Mesenchymal stem cell (in vitro differentiated cells and primary cell): ENCODE measurements around the gene GCDH.

Experiments used
- DNase-seq: peaks from one replicate; pipeline ENCODE4 v3.0.0-alpha.2; 2013
- H2AFZ ChIP-seq: one replicate; pipeline ENCODE4 v1.6.1; 2013; ENCODE audit warnings: low read depth, mild to moderate bottlenecking, control low read depth, inconsistent platforms, low read length, moderate library complexity
- H2AK5ac ChIP-seq: 2 replicates; pipeline ENCODE4 v1.6.1; 2013; ENCODE audit warnings: low read length, moderate library complexity, mild to moderate bottlenecking, inconsistent platforms; ENCODE audit not compliant: severe bottlenecking
- H2BK120ac ChIP-seq: one replicate; pipeline ENCODE4 v1.6.1; 2013; ENCODE audit warnings: low read depth, mild to moderate bottlenecking, inconsistent platforms, low read length, moderate library complexity
- H2BK12ac ChIP-seq, 2 experiments: one replicate each; pipeline ENCODE4 v1.6.1; 2013; ENCODE audit warnings: inconsistent platforms in 2 of 2, low read length in 2 of 2, mild to moderate bottlenecking in 2 of 2, moderate library complexity in 2 of 2, control low read depth in 1 of 2
- H2BK15ac ChIP-seq: one replicate; pipeline ENCODE4 v1.6.1; 2013; ENCODE audit warnings: mild to moderate bottlenecking, low read depth, inconsistent platforms; ENCODE audit not compliant: poor library complexity, severe bottlenecking
- H2BK5ac ChIP-seq: 2 replicates; pipeline ENCODE4 v1.6.1; 2013; ENCODE audit warnings: low read depth, mild to moderate bottlenecking, low read length, control low read depth, inconsistent platforms; ENCODE audit not compliant: poor library complexity, severe bottlenecking
- H3K14ac ChIP-seq, 2 experiments: one replicate each; pipeline ENCODE4 v1.6.1; 2013; ENCODE audit warnings: inconsistent platforms in 2 of 2, low read length in 2 of 2, control low read depth in 1 of 2, mild to moderate bottlenecking in 1 of 2, moderate library complexity in 1 of 2
- H3K18ac ChIP-seq, 2 experiments: one replicate each; pipeline ENCODE4 v1.6.1; 2013; ENCODE audit warnings: inconsistent platforms in 2 of 2, low read length in 2 of 2, control low read depth in 1 of 2, low read depth in 1 of 2, mild to moderate bottlenecking in 1 of 2
- H3K23ac ChIP-seq, 2 experiments: one replicate each; pipeline ENCODE4 v1.6.1; 2013; ENCODE audit warnings: inconsistent platforms in 2 of 2, low read length in 2 of 2, mild to moderate bottlenecking in 2 of 2, moderate library complexity in 2 of 2, control low read depth in 1 of 2
- H3K27ac ChIP-seq: 2 replicates; pipeline ENCODE4 v1.5.1; 2013; ENCODE audit warnings: mild to moderate bottlenecking, moderate library complexity, low read length, control low read depth, inconsistent platforms; ENCODE audit not compliant: poor library complexity, severe bottlenecking
- H3K27me3 ChIP-seq, 2 experiments: 2 replicates each; pipeline versions ENCODE4 v1.6.1 to v1.7.0; 2013; ENCODE audit warnings: low read length in 2 of 2, mild to moderate bottlenecking in 2 of 2, moderate library complexity in 2 of 2, control low read depth in 1 of 2, inconsistent platforms in 1 of 2; ENCODE audit not compliant: control insufficient read depth in 1 of 2, insufficient read depth in 1 of 2
- H3K36me3 ChIP-seq, 2 experiments: 2 replicates each; pipeline versions ENCODE4 v1.6.1 to v1.7.0; 2013; ENCODE audit warnings: low read length in 2 of 2, control low read depth in 1 of 2, inconsistent platforms in 1 of 2, low read depth in 1 of 2, mild to moderate bottlenecking in 1 of 2; ENCODE audit not compliant: insufficient read depth in 2 of 2, control insufficient read depth in 1 of 2
- H3K4ac ChIP-seq, 2 experiments: one replicate each; pipeline ENCODE4 v1.6.1; 2013; ENCODE audit warnings: inconsistent platforms in 2 of 2, low read length in 2 of 2, mild to moderate bottlenecking in 2 of 2, moderate library complexity in 2 of 2, control low read depth in 1 of 2, low read depth in 1 of 2
- H3K4me1 ChIP-seq: 2 replicates; pipeline ENCODE4 v1.6.1; 2013; ENCODE audit warnings: low read depth, low read length, control low read depth; ENCODE audit not compliant: control insufficient read depth, insufficient read depth
- H3K4me2 ChIP-seq: 2 replicates; pipeline ENCODE4 v1.6.1; 2013; ENCODE audit warnings: low read length, mild to moderate bottlenecking, inconsistent platforms; ENCODE audit not compliant: poor library complexity, severe bottlenecking
- H3K4me3 ChIP-seq, 2 experiments: 2 replicates each; pipeline versions ENCODE4 v1.5.1 to v1.7.0; 2013; ENCODE audit warnings: low read length in 2 of 2, mild to moderate bottlenecking in 2 of 2, control low read depth in 1 of 2, low read depth in 1 of 2; ENCODE audit not compliant: insufficient read depth in 1 of 2
- H3K79me1 ChIP-seq: replicated peaks from 2 replicates; pipeline ENCODE4 v1.6.1; 2013; ENCODE audit warnings: mild to moderate bottlenecking, control low read depth, low read length, inconsistent platforms; ENCODE audit not compliant: poor library complexity, severe bottlenecking
- H3K9ac ChIP-seq: 2 replicates; pipeline ENCODE4 v1.7.0; 2013; ENCODE audit warnings: mild to moderate bottlenecking, low read length, moderate library complexity
- H3K9me3 ChIP-seq: 2 replicates; pipeline ENCODE4 v1.7.0; 2013; ENCODE audit warnings: mild to moderate bottlenecking, low read length; ENCODE audit not compliant: control insufficient read depth
- H4K8ac ChIP-seq: one replicate; pipeline ENCODE4 v1.6.1; 2013; ENCODE audit warnings: inconsistent platforms, mild to moderate bottlenecking, low read length, moderate library complexity
- H4K91ac ChIP-seq: one replicate; pipeline ENCODE4 v1.6.1; 2013; ENCODE audit warnings: mild to moderate bottlenecking, low read length, inconsistent platforms
- WGBS: methylation state at CpG from one replicate; pipeline ENCODE4 v1.1.7; 2013; ENCODE audit warnings: mixed read lengths; 5-methylcytosine and 5-hydroxymethylcytosine counted together

The GCDH gene

GRCh38 chr19:12918253-12918652, 27.3 kb downstream of the GCDH start:
- Histone ChIP-seq H4K8ac (no peak overlapping the region), H2AK5ac (no peak overlapping the region), H2BK120ac (no peak overlapping the region), H3K18ac (no peak overlapping the region), H3K23ac (no peak overlapping the region), H4K91ac (no peak overlapping the region), H3K27me3 (no peaks in the 10 kb centered on the region), H3K4ac (no peak overlapping the region), H3K9ac (no peak overlapping the region), H3K14ac (no peak overlapping the region), H2AFZ (no peak overlapping the region), H3K36me3 (peaks cover 11 to 17% of the 10 kb centered on the region in 2 experiments), H3K4me1 (peaks cover 3% of the 10 kb centered on the region), H3K4me3 (no peak overlapping the region), H2BK5ac (no peak overlapping the region), H2BK12ac (no peak overlapping the region), H3K9me3 (no peaks in the 10 kb centered on the region), H3K4me2 (no peak overlapping the region), H3K79me1 (no peaks in the 10 kb centered on the region), H3K27ac (no peak overlapping the region), H2BK15ac (no peak overlapping the region)
- no peak for DNase-seq
- 95% methylated on average over 14 of the region's 14 CpGs for WGBS

GRCh38 chr19:12921047-12921446, 30.1 kb downstream of the GCDH start:
- H3K36me3 ChIP-seq = peaks cover 33 to 43% of the 10 kb centered on the region in 2 experiments
- no peak overlapping the region for H3K4ac ChIP-seq
- 84% methylated on average over 3 of the region's 3 CpGs for WGBS
- H2BK120ac ChIP-seq = no peak overlapping the region
- no peak overlapping the region for H2BK15ac ChIP-seq
- H3K4me1 ChIP-seq = peaks cover 3% of the 10 kb centered on the region
- no peak overlapping the region for H3K9ac ChIP-seq
- no peaks in the 10 kb centered on the region for H3K27me3 ChIP-seq
- no peak overlapping the region for H3K23ac ChIP-seq
- no peak overlapping the region for H2BK12ac ChIP-seq
- no peak overlapping the region for H3K27ac ChIP-seq
- DNase-seq = no peak
- no peak overlapping the region for H3K18ac ChIP-seq
- no peak overlapping the region for H2AK5ac ChIP-seq
- no peak overlapping the region for H3K4me2 ChIP-seq
- no peaks in the 10 kb centered on the region for H3K9me3 ChIP-seq
- H3K14ac ChIP-seq = no peak overlapping the region
- H4K8ac ChIP-seq = no peak overlapping the region
- H3K79me1 ChIP-seq = peaks cover 8% of the 10 kb centered on the region
- H2BK5ac ChIP-seq = no peak overlapping the region
- H3K4me3 ChIP-seq = no peak overlapping the region
- H4K91ac ChIP-seq = no peak overlapping the region
- H2AFZ ChIP-seq = no peak overlapping the region

GRCh38 chr19:12922959-12923358, 32.0 kb downstream of the GCDH start:
- Histone ChIP-seq H3K27ac (no peak overlapping the region), H3K4ac (no peak overlapping the region), H3K23ac (no peak overlapping the region), H2BK120ac (no peak overlapping the region), H2AK5ac (no peak overlapping the region), H2BK12ac (no peak overlapping the region), H3K36me3 (peaks cover 46 to 59% of the 10 kb centered on the region in 2 experiments), H3K27me3 (no peaks in the 10 kb centered on the region), H3K4me1 (peaks cover 3% of the 10 kb centered on the region), H3K4me2 (no peak overlapping the region), H3K18ac (no peak overlapping the region), H2BK15ac (no peak overlapping the region), H4K8ac (no peak overlapping the region), H2AFZ (no peak overlapping the region), H3K9ac (no peak overlapping the region), H3K9me3 (no peaks in the 10 kb centered on the region), H3K14ac (no peak overlapping the region), H2BK5ac (no peak overlapping the region), H4K91ac (no peak overlapping the region), H3K79me1 (peaks cover 11% of the 10 kb centered on the region), H3K4me3 (no peak overlapping the region)
- no peak for DNase-seq
- WGBS = over 99% methylated on average over 4 of the region's 4 CpGs

- Histone ChIP-seq H2BK12ac (no peak overlapping the region), H2BK15ac (no peak overlapping the region), H2BK5ac (no peak overlapping the region), H3K4me1 (no peaks in the 10 kb centered on the region), H3K27ac (no peak overlapping the region), H3K9me3 (no peaks in the 10 kb centered on the region), H2BK120ac (no peak overlapping the region), H3K23ac (no peak overlapping the region), H2AK5ac (no peak overlapping the region), H3K4me3 (no peak overlapping the region), H2AFZ (no peak overlapping the region), H3K18ac (no peak overlapping the region), H4K91ac (no peak overlapping the region), H4K8ac (peak overlapping the region; percentile 17), H3K79me1 (peaks cover 23% of the 10 kb centered on the region), H3K14ac (no peak overlapping the region), H3K9ac (no peak overlapping the region), H3K4ac (no peak overlapping the region), H3K4me2 (no peak overlapping the region), H3K27me3 (no peaks in the 10 kb centered on the region), H3K36me3 (peaks cover 63 to 74% of the 10 kb centered on the region in 2 experiments)
- WGBS = 99% methylated on average over 29 of the region's 29 CpGs
- DNase-seq = no peak
Measured at GRCh38 chr19:12924621-12925310, 33.8 kb downstream of the GCDH start.
